HEK293 (cell line): ENCODE data around the gene BCOR.

Experiments
- CTCF ChIA-PET: fragments of 350-600 bp; formaldehyde crosslinking; extraction: SDS; loops from one replicate; lab custom pipeline; 2021; ENCODE audit warnings: antibody characterized with exemption; lab: Yijun Ruan, JAX
- POLR2A ChIA-PET: fragments of 300-600 bp; formaldehyde crosslinking; extraction: SDS; loops from one replicate; lab custom pipeline; 2020; ENCODE audit warnings: antibody characterized with exemption, inconsistent platforms; lab: Yijun Ruan, JAX
- H3K27ac ChIP-seq: fragments of 200-500 bp; sonication (Bioruptor generic); 2 replicates; pipeline ENCODE4 v1.5.1; 2014; ENCODE audit warnings: low read depth, low read length, control low read depth, inconsistent platforms; ENCODE audit errors: extremely low read depth
- H3K36me3 ChIP-seq, 2 experiments: fragments of 200-500 bp in 1 of 2; sonication (Bioruptor generic) in 1 of 2; 1 replicate in 1 of 2; 2 replicates in 1 of 2; pipeline ENCODE4 v1.5.1; 2014 to 2017; ENCODE audit warnings: inconsistent platforms in 2 of 2, low read length in 2 of 2; ENCODE audit not compliant: control insufficient read depth in 2 of 2, insufficient read depth in 1 of 2
- H3K4me1 ChIP-seq: fragments of 200-500 bp; sonication (Bioruptor generic); 2 replicates; pipeline ENCODE4 v1.5.1; 2014; ENCODE audit warnings: mild to moderate bottlenecking, low read length, inconsistent platforms; ENCODE audit not compliant: control insufficient read depth, insufficient read depth
- H3K4me3 ChIP-seq: 2 replicates; pipeline ENCODE4 v1.5.1; 2011; ENCODE audit warnings: low read depth, mild to moderate bottlenecking, control low read depth, low read length, moderate library complexity
- H3K9me3 ChIP-seq: fragments of 200-500 bp; sonication (Bioruptor generic); 2 replicates; pipeline ENCODE4 v1.5.1; 2014; ENCODE audit warnings: low read depth, low read length, inconsistent platforms; ENCODE audit not compliant: control insufficient read depth, insufficient read depth
- ZBTB17 ChIP-seq: fragments of 450-650 bp; formaldehyde crosslinking; IDR thresholded peaks from 2 replicates; pipeline ENCODE4 v1.5.1; 2016; ENCODE audit warnings: missing biosample characterization, missing genetic modification characterization
- ZNF146 ChIP-seq: fragments of 450-650 bp; formaldehyde crosslinking; IDR thresholded peaks from 2 replicates; pipeline ENCODE4 v1.5.1; 2016; ENCODE audit warnings: missing biosample characterization, missing genetic modification characterization
- ZNF175 ChIP-seq: fragments of 450-650 bp; formaldehyde crosslinking; IDR thresholded peaks from 2 replicates; pipeline ENCODE4 v1.5.1; 2016; ENCODE audit warnings: missing biosample characterization, missing genetic modification characterization
- ZNF335 ChIP-seq: fragments of 450-650 bp; formaldehyde crosslinking; conservative IDR thresholded peaks from 2 replicates; pipeline ENCODE4 v1.5.1; 2016; ENCODE audit warnings: missing biosample characterization, missing genetic modification characterization
- ZNF521 ChIP-seq: fragments of 450-650 bp; formaldehyde crosslinking; IDR thresholded peaks from 2 replicates; pipeline ENCODE4 v1.5.1; 2017; ENCODE audit warnings: missing biosample characterization, mild to moderate bottlenecking, missing genetic modification characterization
- ZNF530 ChIP-seq: fragments of 450-650 bp; formaldehyde crosslinking; IDR thresholded peaks from 2 replicates; pipeline ENCODE4 v1.5.1; 2016; ENCODE audit warnings: low read depth, missing biosample characterization, missing genetic modification characterization
- ZNF549 ChIP-seq: fragments of 450-650 bp; IDR thresholded peaks from 2 replicates; pipeline ENCODE4 v1.5.1; 2018; ENCODE audit warnings: missing biosample characterization, missing genetic modification characterization, mild to moderate bottlenecking, inconsistent platforms, moderate library complexity
- ZNF585B ChIP-seq: fragments of 450-650 bp; formaldehyde crosslinking; IDR thresholded peaks from 2 replicates; pipeline ENCODE4 v1.5.1; 2016; ENCODE audit warnings: missing biosample characterization, missing genetic modification characterization
- ZNF654 ChIP-seq: fragments of 450-650 bp; formaldehyde crosslinking; IDR thresholded peaks from 2 replicates; pipeline ENCODE4 v1.5.1; 2016; ENCODE audit warnings: low read depth, missing biosample characterization, missing genetic modification characterization
- ZNF776 ChIP-seq: fragments of 450-650 bp; formaldehyde crosslinking; IDR thresholded peaks from 2 replicates; pipeline ENCODE4 v1.5.0; 2017; ENCODE audit warnings: missing biosample characterization, missing genetic modification characterization, borderline replicate concordance
- TF ChIP-seq, protein P1 (sequence below): fragments of 450-650 bp; formaldehyde crosslinking; IDR thresholded peaks from 2 replicates; pipeline ENCODE4 v1.5.1; 2016; ENCODE audit warnings: missing biosample characterization, missing genetic modification characterization
- TF ChIP-seq, protein P2 (sequence below): fragments of 450-650 bp; formaldehyde crosslinking; IDR thresholded peaks from 2 replicates; pipeline ENCODE4 v1.5.1; 2017; ENCODE audit warnings: missing biosample characterization, mild to moderate bottlenecking, missing genetic modification characterization, moderate library complexity
- TF ChIP-seq, protein P3 (sequence below): fragments of 450-650 bp; formaldehyde crosslinking; IDR thresholded peaks from 2 replicates; pipeline ENCODE4 v1.5.1; 2016; ENCODE audit warnings: missing biosample characterization, missing genetic modification characterization
- TF ChIP-seq, protein P4 (sequence below): fragments of 450-650 bp; formaldehyde crosslinking; optimal IDR thresholded peaks from 2 replicates; pipeline ENCODE3; 2016; ENCODE audit warnings: missing biosample characterization, mild to moderate bottlenecking, missing genetic modification characterization

BCOR gene

DNA sequence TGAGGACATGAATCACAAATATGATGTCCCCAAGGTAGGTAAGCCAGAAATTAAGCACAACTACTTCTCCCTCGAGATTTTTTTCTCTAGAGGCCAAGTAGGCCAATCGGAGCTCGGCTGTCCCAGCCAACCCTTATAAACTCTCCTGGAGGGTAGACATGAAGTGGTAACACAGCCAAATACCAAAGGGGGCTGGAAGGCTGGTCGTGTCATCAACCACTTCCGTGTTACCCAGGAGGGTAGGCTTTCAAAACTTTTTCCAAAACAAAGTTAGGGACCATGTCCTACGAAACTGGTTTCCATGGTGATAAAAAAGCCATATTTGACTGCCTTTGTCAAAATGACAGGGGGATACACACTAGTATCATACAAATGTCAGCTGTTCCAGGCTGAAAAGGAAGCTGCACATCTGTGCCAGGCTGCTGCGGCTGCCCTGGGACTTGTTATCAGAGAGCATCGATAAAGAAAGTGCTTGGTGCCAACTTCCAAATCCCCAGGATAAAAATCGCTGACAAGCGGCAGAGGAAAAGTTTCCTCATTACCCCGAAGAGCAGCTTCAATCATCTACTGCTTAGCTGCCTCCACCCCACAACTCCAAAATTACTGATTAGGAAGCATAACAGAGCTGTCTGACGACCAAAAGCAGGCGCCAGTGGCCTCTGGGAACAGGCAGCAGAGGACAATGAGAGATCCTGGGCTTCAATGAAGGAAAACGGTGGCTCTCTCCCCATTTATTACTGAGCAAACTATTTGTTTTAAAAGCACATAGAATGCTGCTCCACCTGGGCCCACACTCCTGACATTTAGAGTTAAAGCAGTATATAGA lies 20.8 kb downstream of the BCOR start:
- Histone ChIP-seq H3K9me3 (no peaks in the 10 kb centered on the region), H3K4me1 (peaks cover 2% of the 10 kb centered on the region; the same call in 1 of the 2 replicates), H3K36me3 (peaks cover 5 to 93% of the 10 kb centered on the region in 2 experiments; a peak in 2 of 3 replicates), H3K4me3 (no peak overlapping the region), H3K27ac (no peak overlapping the region)
- TF ChIP-seq ZNF175 (tag by site-specific recombination) (no peak), ZBTB17 (tag by site-specific recombination) (no peak), ZNF654 (tag by site-specific recombination) (no peak), ZNF530 (tag by site-specific recombination) (no peak), ZNF335 (tag by site-specific recombination) (no peak), ZNF146 (no peak)
- TF ChIP-seq, protein P1, sequence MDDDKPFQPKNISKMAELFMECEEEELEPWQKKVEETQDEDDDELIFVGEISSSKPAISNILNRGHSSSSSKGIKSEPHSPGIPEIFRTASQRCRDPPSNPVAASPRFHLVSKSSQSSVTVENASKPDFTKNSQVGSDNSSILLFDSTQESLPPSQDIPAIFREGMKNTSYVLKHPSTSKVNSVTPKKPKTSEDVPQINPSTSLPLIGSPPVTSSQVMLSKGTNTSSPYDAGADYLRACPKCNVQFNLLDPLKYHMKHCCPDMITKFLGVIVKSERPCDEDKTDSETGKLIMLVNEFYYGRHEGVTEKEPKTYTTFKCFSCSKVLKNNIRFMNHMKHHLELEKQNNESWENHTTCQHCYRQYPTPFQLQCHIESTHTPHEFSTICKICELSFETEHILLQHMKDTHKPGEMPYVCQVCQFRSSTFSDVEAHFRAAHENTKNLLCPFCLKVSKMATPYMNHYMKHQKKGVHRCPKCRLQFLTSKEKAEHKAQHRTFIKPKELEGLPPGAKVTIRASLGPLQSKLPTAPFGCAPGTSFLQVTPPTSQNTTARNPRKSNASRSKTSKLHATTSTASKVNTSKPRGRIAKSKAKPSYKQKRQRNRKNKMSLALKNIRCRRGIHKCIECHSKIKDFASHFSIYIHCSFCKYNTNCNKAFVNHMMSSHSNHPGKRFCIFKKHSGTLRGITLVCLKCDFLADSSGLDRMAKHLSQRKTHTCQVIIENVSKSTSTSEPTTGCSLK (tag by site-specific recombination), result no peak
- ChIA-PET POLR2A (no interaction called here), CTCF (no interaction called here)

DNA sequence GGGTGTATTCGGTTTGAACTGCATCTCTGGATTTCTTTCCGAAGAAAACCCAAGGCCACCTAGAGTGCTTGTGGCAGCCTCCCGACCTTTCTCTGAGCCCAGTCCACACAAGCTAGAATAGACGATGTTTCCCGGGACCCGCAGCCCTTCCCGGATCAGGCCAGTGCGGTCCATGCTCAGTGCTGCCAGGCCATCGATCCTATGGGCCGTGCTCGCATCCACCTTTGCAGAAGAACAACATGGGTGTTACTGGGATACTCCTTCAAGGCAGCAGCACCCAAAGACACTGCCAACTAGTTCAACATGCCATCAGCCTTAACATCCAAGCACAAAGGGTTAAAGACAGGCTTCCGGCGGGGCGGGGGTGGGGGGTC lies 22.8 kb downstream of the BCOR start:
- ChIA-PET CTCF (interaction anchor here (0.6 kb wide), 1 partner anchor 1179 kb away, joined by 3 read pairs; no protein-coding TSS in a partner anchor), POLR2A (no interaction called here)
- Histone ChIP-seq H3K36me3 (peaks cover 21 to 97% of the 10 kb centered on the region in 2 experiments), H3K9me3 (no peaks in the 10 kb centered on the region), H3K4me1 (no peaks in the 10 kb centered on the region; the same call in 1 of the 2 replicates), H3K4me3 (no peak overlapping the region), H3K27ac (no peak overlapping the region)
- TF ChIP-seq ZNF585B (tag by site-specific recombination), result no peak
- TF ChIP-seq ZNF521 (tag by site-specific recombination), result no peak
- TF ChIP-seq, protein P2, sequence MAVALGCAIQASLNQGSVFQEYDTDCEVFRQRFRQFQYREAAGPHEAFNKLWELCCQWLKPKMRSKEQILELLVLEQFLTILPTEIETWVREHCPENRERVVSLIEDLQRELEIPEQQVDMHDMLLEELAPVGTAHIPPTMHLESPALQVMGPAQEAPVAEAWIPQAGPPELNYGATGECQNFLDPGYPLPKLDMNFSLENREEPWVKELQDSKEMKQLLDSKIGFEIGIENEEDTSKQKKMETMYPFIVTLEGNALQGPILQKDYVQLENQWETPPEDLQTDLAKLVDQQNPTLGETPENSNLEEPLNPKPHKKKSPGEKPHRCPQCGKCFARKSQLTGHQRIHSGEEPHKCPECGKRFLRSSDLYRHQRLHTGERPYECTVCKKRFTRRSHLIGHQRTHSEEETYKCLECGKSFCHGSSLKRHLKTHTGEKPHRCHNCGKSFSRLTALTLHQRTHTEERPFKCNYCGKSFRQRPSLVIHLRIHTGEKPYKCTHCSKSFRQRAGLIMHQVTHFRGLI (tag by site-specific recombination), result no peak
- no peak for TF ChIP-seq ZNF549 (tag by site-specific recombination)
- TF ChIP-seq, protein P3, sequence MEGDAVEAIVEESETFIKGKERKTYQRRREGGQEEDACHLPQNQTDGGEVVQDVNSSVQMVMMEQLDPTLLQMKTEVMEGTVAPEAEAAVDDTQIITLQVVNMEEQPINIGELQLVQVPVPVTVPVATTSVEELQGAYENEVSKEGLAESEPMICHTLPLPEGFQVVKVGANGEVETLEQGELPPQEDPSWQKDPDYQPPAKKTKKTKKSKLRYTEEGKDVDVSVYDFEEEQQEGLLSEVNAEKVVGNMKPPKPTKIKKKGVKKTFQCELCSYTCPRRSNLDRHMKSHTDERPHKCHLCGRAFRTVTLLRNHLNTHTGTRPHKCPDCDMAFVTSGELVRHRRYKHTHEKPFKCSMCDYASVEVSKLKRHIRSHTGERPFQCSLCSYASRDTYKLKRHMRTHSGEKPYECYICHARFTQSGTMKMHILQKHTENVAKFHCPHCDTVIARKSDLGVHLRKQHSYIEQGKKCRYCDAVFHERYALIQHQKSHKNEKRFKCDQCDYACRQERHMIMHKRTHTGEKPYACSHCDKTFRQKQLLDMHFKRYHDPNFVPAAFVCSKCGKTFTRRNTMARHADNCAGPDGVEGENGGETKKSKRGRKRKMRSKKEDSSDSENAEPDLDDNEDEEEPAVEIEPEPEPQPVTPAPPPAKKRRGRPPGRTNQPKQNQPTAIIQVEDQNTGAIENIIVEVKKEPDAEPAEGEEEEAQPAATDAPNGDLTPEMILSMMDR, result no peak
- TF ChIP-seq ZNF776, result no peak
- TF ChIP-seq, protein P4, sequence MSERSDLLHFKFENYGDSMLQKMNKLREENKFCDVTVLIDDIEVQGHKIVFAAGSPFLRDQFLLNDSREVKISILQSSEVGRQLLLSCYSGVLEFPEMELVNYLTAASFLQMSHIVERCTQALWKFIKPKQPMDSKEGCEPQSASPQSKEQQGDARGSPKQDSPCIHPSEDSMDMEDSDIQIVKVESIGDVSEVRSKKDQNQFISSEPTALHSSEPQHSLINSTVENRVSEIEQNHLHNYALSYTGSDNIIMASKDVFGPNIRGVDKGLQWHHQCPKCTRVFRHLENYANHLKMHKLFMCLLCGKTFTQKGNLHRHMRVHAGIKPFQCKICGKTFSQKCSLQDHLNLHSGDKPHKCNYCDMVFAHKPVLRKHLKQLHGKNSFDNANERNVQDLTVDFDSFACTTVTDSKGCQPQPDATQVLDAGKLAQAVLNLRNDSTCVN (tag by site-specific recombination), result no peak
